Hepatocyte (in vitro differentiated cells): Measurements from ENCODE around the gene TCHHL1. TPM values are rescaled to one million over a fixed set of nuclear protein-coding genes. Genes with fewer than 3 reads are reported as not detected.

Source experiments
- DNase-seq: peaks from one replicate; pipeline ENCODE4 v3.0.0-alpha.2; 2016; ENCODE audit warnings: low spot score
- H2AFZ ChIP-seq: fragments of 200-600 bp; sonication (generic); 2 replicates; pipeline ENCODE4 v1.6.0; 2016; ENCODE audit warnings: antibody characterized with exemption, mild to moderate bottlenecking
- H3K27ac ChIP-seq: fragments of 200-600 bp; sonication (generic); 2 replicates; pipeline ENCODE4 v1.5.1; 2016; ENCODE audit warnings: mild to moderate bottlenecking
- H3K27me3 ChIP-seq: fragments of 200-600 bp; sonication (generic); 2 replicates; pipeline ENCODE4 v1.6.1; 2016
- H3K36me3 ChIP-seq: fragments of 200-600 bp; sonication (generic); replicated peaks from 2 replicates; pipeline ENCODE4 v1.5.1; 2016; ENCODE audit warnings: low read depth; ENCODE audit not compliant: insufficient read depth
- H3K4me1 ChIP-seq: fragments of 200-600 bp; sonication (generic); 2 replicates; pipeline ENCODE4 v1.5.1; 2016; ENCODE audit warnings: mild to moderate bottlenecking, moderate library complexity; ENCODE audit not compliant: insufficient read depth
- H3K4me2 ChIP-seq: fragments of 200-600 bp; sonication (generic); 2 replicates; pipeline ENCODE4 v1.6.0; 2016
- H3K4me3 ChIP-seq: fragments of 200-600 bp; sonication (generic); 2 replicates; pipeline ENCODE4 v1.5.1; 2016; ENCODE audit warnings: mild to moderate bottlenecking
- H3K79me2 ChIP-seq: fragments of 200-600 bp; sonication (generic); 2 replicates; pipeline ENCODE4 v1.6.0; 2017; ENCODE audit warnings: mild to moderate bottlenecking
- H3K9me2 ChIP-seq: fragments of 200-600 bp; sonication (generic); replicated peaks from 2 replicates; pipeline ENCODE4 v1.6.0; 2017; ENCODE audit warnings: mild to moderate bottlenecking; ENCODE audit not compliant: insufficient read depth
- H3K9me3 ChIP-seq: fragments of 200-600 bp; sonication (generic); 2 replicates; pipeline ENCODE4 v1.5.1; 2016; ENCODE audit warnings: low read depth, mild to moderate bottlenecking
- H4K20me1 ChIP-seq: fragments of 200-600 bp; sonication (generic); 2 replicates; pipeline ENCODE4 v1.6.0; 2016; ENCODE audit warnings: mild to moderate bottlenecking; ENCODE audit not compliant: insufficient read depth, poor library complexity, severe bottlenecking
- CTCF ChIP-seq: fragments of 200-600 bp; sonication (generic); IDR thresholded peaks from 2 replicates; pipeline ENCODE4 v1.5.1; 2016; ENCODE audit warnings: antibody characterized with exemption, mild to moderate bottlenecking; ENCODE audit not compliant: poor library complexity
- EZH2 ChIP-seq: fragments of 200-600 bp; sonication (generic); IDR thresholded peaks from 2 replicates; pipeline ENCODE4 v1.6.1; 2016; ENCODE audit warnings: antibody characterized with exemption, mild to moderate bottlenecking, borderline replicate concordance
- EZH2phosphoT487 ChIP-seq: fragments of 200-600 bp; sonication (generic); IDR thresholded peaks from one replicate; pipeline ENCODE4 v1.6.1; 2018; ENCODE audit warnings: antibody characterized with exemption, mild to moderate bottlenecking, low read depth, moderate library complexity; ENCODE audit not compliant: unreplicated experiment, severe bottlenecking
- WGBS: methylation state at CpG from one replicate; pipeline ENCODE4 v1.1.6; 2016; ENCODE audit warnings: low lambda C conversion rate; ENCODE audit errors: missing lambda C conversion rate; 5-methylcytosine and 5-hydroxymethylcytosine counted together
- polyA plus RNA-seq: library from polyadenylated mRNA; unstranded; fragments of >200 nt; fragmentation: Nextera tagmentation; extraction: Ambion mirVana; gene quantifications from 2 replicates; pipeline ENCODE4 v1.2.1, GENCODE V29; 2016
- total RNA-seq: library from RNA; depleted of rRNA; stranded (reverse); fragments of >200 nt; gene quantifications from 2 replicates; pipeline ENCODE4 v1.2.3, GENCODE V29; 2014

The TCHHL1 gene
- total and polyA plus RNA-seq, 2 experiments from 2014 or later = not detected

DNA sequence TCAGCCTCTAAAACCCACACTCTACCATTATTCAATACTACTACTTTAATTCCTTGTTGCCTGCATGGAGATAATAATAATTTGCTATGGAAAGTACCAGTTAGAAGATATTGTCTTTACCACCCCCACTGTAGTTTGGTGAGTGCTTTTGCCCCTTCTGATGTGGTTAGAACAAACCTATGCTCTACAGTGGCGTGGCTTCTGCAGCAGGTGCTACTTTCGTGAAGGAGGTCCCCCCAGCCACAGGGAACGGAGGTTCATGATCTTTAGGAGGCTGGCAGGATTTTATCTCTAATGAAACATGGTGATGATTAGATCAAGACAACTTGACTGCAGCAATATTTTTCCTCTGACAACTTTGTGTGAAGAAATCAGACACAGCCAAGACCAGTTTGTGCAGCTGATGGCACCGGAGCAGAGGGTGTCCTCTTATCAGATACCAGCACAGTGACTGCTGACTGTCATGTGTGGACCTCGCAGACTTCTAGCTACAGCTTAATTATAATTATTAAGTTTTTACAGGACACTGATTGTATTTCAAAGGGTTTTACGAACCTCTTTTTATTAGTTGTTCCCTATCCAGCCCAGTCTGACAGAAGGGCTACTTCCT, 37.1 kb upstream of the TCHHL1 start:
- Histone ChIP-seq H3K36me3 (no peaks in the 10 kb centered on the region), H3K27ac (no peak overlapping the region), H3K4me1 (no peaks in the 10 kb centered on the region), H4K20me1 (no peaks in the 10 kb centered on the region), H3K27me3 (peaks cover 8% of the 10 kb centered on the region), H3K4me3 (no peak overlapping the region), H3K9me3 (no peaks in the 10 kb centered on the region), H3K79me2 (no peaks in the 10 kb centered on the region), H2AFZ (no peak overlapping the region), H3K9me2 (no peaks in the 10 kb centered on the region), H3K4me2 (no peak overlapping the region)
- TF ChIP-seq EZH2phosphoT487 = no peak
- no peak for TF ChIP-seq EZH2
- TF ChIP-seq CTCF = no peak
- no peak for DNase-seq
- WGBS = 68% methylated on average over 6 of the region's 6 CpGs

DNA sequence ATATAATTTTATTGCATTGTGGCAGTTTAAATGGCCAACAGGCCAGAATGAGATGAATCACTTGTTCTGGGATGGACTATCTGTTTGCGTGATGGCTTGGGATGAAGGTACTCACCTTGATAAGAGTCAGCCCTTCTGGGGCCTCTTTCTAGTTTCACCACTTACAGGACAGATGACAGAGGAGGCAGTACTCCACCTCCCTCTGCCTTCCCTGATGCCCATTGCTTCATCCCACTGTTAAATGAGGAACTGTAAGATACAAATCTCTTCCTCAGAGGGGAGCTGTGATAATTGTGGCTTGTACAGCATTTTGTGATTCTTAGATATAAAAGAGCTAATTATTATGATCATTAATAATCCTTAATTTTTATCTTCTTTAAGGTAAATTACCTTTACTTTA, 30.1 kb upstream of the TCHHL1 start:
- H3K4me3 ChIP-seq = no peak overlapping the region
- peaks cover 32% of the 10 kb centered on the region for H3K27me3 ChIP-seq
- no peak overlapping the region for H3K4me2 ChIP-seq
- no peak overlapping the region for H3K27ac ChIP-seq
- no peak for DNase-seq
- no peaks in the 10 kb centered on the region for H3K9me3 ChIP-seq
- H4K20me1 ChIP-seq = no peaks in the 10 kb centered on the region
- H3K9me2 ChIP-seq = no peaks in the 10 kb centered on the region
- no peaks in the 10 kb centered on the region for H3K4me1 ChIP-seq
- H3K79me2 ChIP-seq = no peaks in the 10 kb centered on the region
- H2AFZ ChIP-seq = no peak overlapping the region
- WGBS = 92% methylated on average over 1 of the region's 1 CpG
- TF ChIP-seq EZH2 (no peak), EZH2phosphoT487 (no peak), CTCF (no peak)
- H3K36me3 ChIP-seq = no peaks in the 10 kb centered on the region

- Histone ChIP-seq H3K27ac (no peak within 1 kb of the TSS), H3K4me2 (no peak within 1 kb of the TSS), H3K79me2 (no peaks in the 10 kb centered on the region), H4K20me1 (no peaks in the 10 kb centered on the region), H3K36me3 (no peaks in the 10 kb centered on the region), H3K4me3 (no peak within 1 kb of the TSS), H3K9me2 (no peaks in the 10 kb centered on the region), H3K27me3 (peaks cover 65% of the 10 kb centered on the region), H3K9me3 (no peaks in the 10 kb centered on the region), H2AFZ (no peak within 1 kb of the TSS), H3K4me1 (no peaks in the 10 kb centered on the region)
- 54% methylated on average over 4 of the region's 4 CpGs for WGBS
- TF ChIP-seq EZH2 = no peak
- TF ChIP-seq CTCF = no peak
- no peak for TF ChIP-seq EZH2phosphoT487
- DNase-seq = no peak
Observed at GRCh38 chr1:152115344-152115743, 26.5 kb upstream of the TCHHL1 start, which contains the start of gene TCHH. TSS of gene TCHH (minus strand) at chr1:152115444. CDS start at chr1:152114080, 1,364 bp downstream.
